Retinal pigment epithelial cell (primary cell): Measurements from ENCODE around the gene LARGE1.

Experiments used
- DNase-seq: peaks from one replicate; pipeline ENCODE4 v3.0.0-alpha.2; 2010; ENCODE audit warnings: low read depth
- H3K4me3 ChIP-seq: 2 replicates; pipeline ENCODE4 v1.5.1; 2011; ENCODE audit warnings: mild to moderate bottlenecking, low read length, control low read depth, moderate library complexity
- TF ChIP-seq, protein P1 (sequence below): conservative IDR thresholded peaks from 2 replicates; pipeline ENCODE4 v1.5.1; 2011; ENCODE audit warnings: low read depth, low read length, control low read depth, inconsistent platforms

Gene LARGE1

DNA sequence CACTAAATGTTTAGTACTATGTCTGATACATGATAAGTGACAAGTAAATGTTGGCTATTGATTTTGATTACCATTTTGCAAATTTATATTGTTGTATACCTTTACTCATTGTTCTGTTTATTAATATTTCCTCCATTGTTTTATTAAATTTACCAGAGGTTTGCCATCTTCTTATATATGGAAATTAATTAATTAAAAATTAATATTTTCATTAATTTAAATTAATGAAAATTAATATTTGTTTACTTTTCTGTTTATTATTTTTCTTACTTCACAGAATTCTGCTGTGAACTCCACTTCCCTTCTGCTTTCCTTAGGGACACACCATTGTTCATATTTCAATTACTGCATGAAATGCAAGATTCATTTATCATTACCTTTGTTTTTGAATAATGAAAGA is 331.0 kb downstream of the LARGE1 start:
- H3K4me3 ChIP-seq = no peak overlapping the region
- DNase-seq = no peak
- TF ChIP-seq, protein P1, sequence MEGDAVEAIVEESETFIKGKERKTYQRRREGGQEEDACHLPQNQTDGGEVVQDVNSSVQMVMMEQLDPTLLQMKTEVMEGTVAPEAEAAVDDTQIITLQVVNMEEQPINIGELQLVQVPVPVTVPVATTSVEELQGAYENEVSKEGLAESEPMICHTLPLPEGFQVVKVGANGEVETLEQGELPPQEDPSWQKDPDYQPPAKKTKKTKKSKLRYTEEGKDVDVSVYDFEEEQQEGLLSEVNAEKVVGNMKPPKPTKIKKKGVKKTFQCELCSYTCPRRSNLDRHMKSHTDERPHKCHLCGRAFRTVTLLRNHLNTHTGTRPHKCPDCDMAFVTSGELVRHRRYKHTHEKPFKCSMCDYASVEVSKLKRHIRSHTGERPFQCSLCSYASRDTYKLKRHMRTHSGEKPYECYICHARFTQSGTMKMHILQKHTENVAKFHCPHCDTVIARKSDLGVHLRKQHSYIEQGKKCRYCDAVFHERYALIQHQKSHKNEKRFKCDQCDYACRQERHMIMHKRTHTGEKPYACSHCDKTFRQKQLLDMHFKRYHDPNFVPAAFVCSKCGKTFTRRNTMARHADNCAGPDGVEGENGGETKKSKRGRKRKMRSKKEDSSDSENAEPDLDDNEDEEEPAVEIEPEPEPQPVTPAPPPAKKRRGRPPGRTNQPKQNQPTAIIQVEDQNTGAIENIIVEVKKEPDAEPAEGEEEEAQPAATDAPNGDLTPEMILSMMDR = no peak

DNA sequence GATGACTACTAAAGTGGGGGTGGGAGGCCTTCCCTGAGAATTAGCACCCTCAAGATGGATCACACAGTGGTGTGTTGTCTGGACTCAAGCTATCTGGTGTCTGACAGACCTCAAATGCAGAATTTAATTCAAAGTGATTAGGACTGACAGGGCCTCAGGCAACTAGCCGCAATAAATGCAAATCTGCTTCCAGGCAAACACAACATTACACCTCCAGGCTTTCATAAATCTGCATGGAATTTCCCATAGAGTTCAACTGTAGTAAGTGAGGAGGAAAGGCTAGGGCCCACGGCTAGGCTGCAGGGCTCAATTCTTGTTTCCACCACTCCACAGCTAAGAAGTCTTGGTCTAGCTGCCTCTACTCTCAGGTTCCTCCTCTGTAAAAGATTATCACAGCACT is 331.4 kb downstream of the LARGE1 start:
- H3K4me3 ChIP-seq = no peak overlapping the region
- TF ChIP-seq, protein P1 = no peak
- DNase-seq = no peak

DNA sequence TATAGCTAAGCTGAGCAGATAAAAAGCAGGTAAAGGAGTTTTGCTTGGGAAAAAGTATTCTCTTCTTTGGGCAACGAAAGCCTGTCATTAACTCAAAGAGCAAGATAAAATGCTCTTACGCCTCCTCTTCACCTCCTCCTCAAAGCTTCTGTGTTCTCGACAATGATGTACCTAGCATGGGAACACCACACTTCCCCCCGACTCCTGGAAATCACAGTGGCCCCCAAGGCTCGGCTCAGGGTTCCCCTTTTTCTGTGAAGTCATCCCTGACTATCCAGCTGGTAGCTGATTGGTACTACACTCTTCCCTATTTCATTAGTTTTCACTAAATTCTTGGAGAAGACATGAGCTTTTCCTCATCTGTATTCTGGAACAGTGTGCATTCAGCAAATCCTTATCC is 336.1 kb downstream of the LARGE1 start:
- H3K4me3 ChIP-seq = no peak overlapping the region
- TF ChIP-seq, protein P1 = no peak
- no peak for DNase-seq

DNA sequence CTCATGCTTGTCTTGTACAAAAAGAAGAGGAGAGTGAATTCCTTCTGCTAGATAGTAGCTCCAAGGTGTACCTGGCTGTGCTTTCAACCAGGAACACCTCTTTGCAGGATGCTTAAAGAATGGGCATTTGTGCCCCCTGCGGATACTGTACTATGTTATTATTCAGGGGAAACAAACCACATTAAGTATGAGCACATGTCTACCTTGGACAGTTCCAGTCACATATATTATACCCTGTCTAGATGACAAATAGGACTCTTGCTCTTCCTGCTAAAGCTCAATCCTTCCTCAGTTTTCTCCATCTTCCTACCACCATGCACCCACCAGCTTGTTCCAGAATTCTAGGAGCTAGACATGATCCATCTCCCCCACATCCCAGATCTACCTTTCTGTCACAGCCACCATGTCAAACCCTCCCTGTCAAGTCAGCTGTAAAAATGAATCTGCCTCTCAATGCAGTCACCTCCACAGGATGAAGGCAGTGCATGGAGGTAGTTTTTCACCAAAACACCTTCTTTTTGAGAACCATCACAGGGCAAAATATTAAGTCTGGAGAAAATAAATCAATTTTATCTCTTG is 337.4 kb downstream of the LARGE1 start:
- H3K4me3 ChIP-seq = no peak overlapping the region
- TF ChIP-seq, protein P1 = no peak
- DNase-seq = no peak

DNA sequence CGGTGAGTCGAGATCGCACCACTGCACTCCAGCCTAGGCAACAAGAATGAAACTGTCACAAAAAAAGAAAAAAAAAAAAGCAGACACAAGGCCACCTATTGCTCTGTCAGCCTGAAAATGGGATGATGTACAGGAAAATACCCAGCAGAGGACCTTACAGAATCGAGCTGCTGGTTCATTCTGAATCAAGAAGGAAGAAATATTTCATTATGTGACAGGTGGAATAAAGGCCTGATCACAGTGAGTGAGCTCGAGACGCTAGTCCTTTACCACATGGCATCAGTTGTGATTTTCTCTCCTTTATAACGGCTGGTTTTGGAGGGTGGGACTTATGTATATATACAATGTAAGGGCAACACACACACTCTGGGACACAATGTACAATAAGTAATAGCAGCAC is 340.0 kb downstream of the LARGE1 start:
- H3K4me3 ChIP-seq = no peak overlapping the region
- DNase-seq = no peak
- TF ChIP-seq, protein P1 = no peak

DNA sequence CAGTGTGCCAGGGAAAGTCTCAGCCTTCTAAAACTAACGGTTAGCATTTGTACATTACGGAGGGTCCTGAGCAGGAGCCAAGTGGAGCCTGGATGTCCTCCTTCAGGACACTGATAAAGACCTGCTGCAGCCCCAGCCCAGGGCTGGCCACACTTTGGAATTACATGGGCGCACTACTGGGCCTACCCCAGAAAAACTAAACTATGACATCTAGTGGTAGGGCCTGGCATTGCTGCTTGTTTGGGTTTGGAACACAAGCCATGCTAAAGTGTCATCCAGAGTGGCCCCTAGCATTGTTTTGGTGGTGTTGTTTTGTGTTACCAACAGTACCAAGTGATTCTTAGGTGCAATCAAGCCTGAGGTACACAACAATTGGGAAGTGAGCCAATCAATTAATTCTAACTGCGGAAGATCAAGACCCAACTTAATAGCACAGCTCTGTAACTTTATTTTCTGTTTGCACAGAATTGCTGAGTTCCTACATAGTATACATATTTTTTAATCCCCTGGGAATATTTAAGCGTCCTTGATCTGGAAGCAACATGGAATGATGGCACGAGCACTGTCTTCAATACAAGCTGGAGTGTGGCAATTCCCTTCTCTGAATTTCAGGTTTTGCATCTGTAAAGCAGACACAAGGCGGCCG is 340.7 kb downstream of the LARGE1 start:
- no peak for DNase-seq
- no peak overlapping the region for H3K4me3 ChIP-seq
- TF ChIP-seq, protein P1 = peak; percentile 78

DNA sequence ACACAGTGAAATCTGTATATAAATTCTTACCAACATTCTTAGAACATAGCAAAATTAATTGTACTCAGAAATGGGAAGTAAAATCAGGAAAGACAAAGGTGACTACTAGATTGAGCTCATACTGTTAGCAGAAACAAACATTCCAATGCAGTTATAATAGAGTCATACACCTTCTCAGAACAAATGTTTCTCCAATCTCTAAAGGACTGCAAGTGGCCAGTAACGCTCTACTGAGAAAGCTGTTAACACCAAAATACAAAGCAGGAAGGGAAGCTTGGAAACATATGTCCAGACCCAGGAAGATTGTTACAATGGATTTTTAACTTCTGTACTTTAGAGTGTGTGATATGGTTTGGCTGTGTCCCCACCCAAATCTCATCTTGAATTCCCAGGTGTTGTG is 341.5 kb downstream of the LARGE1 start:
- TF ChIP-seq, protein P1 = no peak
- H3K4me3 ChIP-seq = no peak overlapping the region
- DNase-seq = no peak
